A673 (cell line): ENCODE results near the gene CCDC82. TPM values are rescaled to one million over a fixed set of nuclear protein-coding genes. Genes with fewer than 3 reads are reported as not detected.

Experiments used
- BruUV-seq: library from RNA; stranded (reverse); fragments of 400-500 nt; replicated peaks from 2 replicates; lab custom pipeline; 2021; lab: Mats Ljungman, UMichigan
- CTCF ChIA-PET: fragments of 300-600 bp; sonication (Branson Sonifier 250); formaldehyde crosslinking; loops from one replicate; lab custom pipeline; 2022; ENCODE audit warnings: antibody characterized with exemption; lab: Charles Lee
- POLR2A ChIA-PET: fragments of 300-600 bp; sonication (Branson Sonifier 250); formaldehyde crosslinking; loops from one replicate; lab custom pipeline; 2022; ENCODE audit warnings: antibody characterized with exemption; ENCODE audit not compliant: low non-redundant PET; lab: Charles Lee
- DNase-seq: peaks from one replicate; pipeline ENCODE4 v3.0.0-alpha.2; 2015; ENCODE audit warnings: low spot score
- H3K27ac ChIP-seq: fragments of 200-600 bp; sonication (generic); 2 replicates; pipeline ENCODE4 v1.5.1; 2016; ENCODE audit warnings: mixed run types, low read depth, mild to moderate bottlenecking, mixed read lengths, antibody characterized with exemption, low read length; ENCODE audit not compliant: poor library complexity, severe bottlenecking
- H3K27me3 ChIP-seq: fragments of 200-600 bp; sonication (generic); replicated peaks from 2 replicates; pipeline ENCODE4 v1.6.1; 2017; ENCODE audit warnings: mixed run types, low read depth, mild to moderate bottlenecking, mixed read lengths, antibody characterized with exemption, low read length; ENCODE audit not compliant: insufficient read depth, poor library complexity
- H3K36me3 ChIP-seq: fragments of 200-600 bp; sonication (generic); 2 replicates; pipeline ENCODE4 v1.6.1; 2016; ENCODE audit warnings: mixed run types, mild to moderate bottlenecking, mixed read lengths, antibody characterized with exemption, low read length; ENCODE audit not compliant: insufficient read depth, poor library complexity, severe bottlenecking
- H3K4me1 ChIP-seq: fragments of 200-600 bp; sonication (generic); 2 replicates; pipeline ENCODE4 v1.6.1; 2017; ENCODE audit warnings: mixed run types, mild to moderate bottlenecking, mixed read lengths, antibody characterized with exemption, low read length; ENCODE audit not compliant: insufficient read depth, poor library complexity, severe bottlenecking
- H3K4me3 ChIP-seq: fragments of 200-600 bp; sonication (generic); 2 replicates; pipeline ENCODE4 v1.5.1; 2016; ENCODE audit warnings: low read depth, mixed run types, mild to moderate bottlenecking, mixed read lengths, low read length; ENCODE audit not compliant: poor library complexity, severe bottlenecking
- H3K9me3 ChIP-seq: fragments of 200-600 bp; sonication (generic); 2 replicates; pipeline ENCODE4 v1.6.1; 2016; ENCODE audit warnings: mixed run types, low read depth, mild to moderate bottlenecking, mixed read lengths, antibody characterized with exemption, low read length; ENCODE audit not compliant: poor library complexity, severe bottlenecking
- EZH2 ChIP-seq: fragments of 200-600 bp; sonication (generic); IDR thresholded peaks from 2 replicates; pipeline ENCODE4 v1.6.1; 2017; ENCODE audit warnings: borderline replicate concordance, low read depth, mild to moderate bottlenecking, mixed read lengths, antibody characterized with exemption, low read length; ENCODE audit not compliant: poor library complexity, severe bottlenecking
- intact Hi-C: fragments of 100-400 bp; cut with micrococcal nuclease; formaldehyde crosslinking; loops from one replicate; pipeline ENCODE4 v1.10.0; 2022; ENCODE audit not compliant: unreplicated experiment
- total RNA-seq: library from RNA; stranded (reverse); gene quantifications from 2 replicates; pipeline ENCODE4 v1.2.3, GENCODE V29; 2021
- TF ChIP-seq, protein P1 (sequence below): fragments of 300-800, 200-600 bp; sonication (generic); conservative IDR thresholded peaks from 2 replicates; pipeline ENCODE4 v1.5.1; 2017; ENCODE audit warnings: low read depth, mild to moderate bottlenecking, antibody characterized with exemption, low read length, moderate library complexity, mixed read lengths

The CCDC82 gene
- total RNA-seq, 1 experiment from 2014 or later = 33.1 TPM

- H3K36me3 ChIP-seq = peaks cover 11% of the 10 kb centered on the region
These were observed 32.9 kb downstream of the CCDC82 start for GRCh38 chr11:96356848-96357247.

DNA sequence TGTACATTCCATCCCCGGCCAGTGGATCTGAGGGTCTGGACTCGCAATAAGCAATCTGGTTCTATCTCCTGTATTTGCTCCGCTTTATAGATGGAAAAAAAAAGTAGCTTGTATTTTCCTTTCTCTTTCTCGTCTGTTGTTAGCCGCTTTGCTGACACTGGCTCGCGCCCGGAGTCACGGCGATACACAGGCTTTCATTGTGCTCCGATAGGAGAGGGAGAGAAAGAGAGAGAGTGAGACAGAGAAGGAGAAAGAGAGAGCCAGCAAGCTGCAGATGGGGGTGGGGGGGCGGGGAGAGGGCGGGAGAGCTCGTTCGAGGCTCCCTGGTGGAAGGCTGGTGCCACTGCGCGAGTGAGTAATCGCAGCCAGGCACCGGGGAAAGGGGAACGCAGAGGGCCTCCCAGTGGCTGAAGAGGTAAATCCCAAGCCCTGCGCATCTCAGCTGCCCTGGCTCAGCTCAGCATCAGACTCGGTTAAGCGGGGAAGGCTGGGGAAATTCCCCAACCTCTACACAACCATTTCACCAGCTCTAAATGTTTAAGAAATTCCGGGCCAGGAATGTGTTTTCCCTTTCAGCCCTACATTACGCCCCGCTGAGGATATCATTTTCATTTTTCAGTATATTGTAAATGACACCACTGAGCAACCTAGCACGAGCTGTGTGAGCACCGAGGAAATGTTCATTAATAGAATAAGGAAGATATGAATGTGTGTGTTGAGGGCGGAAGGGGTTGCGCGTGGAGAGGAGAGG, 46.6 kb downstream of the CCDC82 start, which contains the start of gene MAML2:
MAML2 (minus strand) TSS at position 235 of the 751 bp plus-strand sequence. CDS start 1,300 bp downstream, outside the sequence.
- no peaks in the 10 kb centered on the region for H3K36me3 ChIP-seq
- ChIA-PET POLR2A (interaction anchor here (0.5 to 0.6 kb wide), 4 partner anchors 46 to 268 kb away, joined by 3 to 7 read pairs (median 6); partner anchors contain the start of genes CCDC82 and JRKL), CTCF (interaction anchor here (0.5 to 2.1 kb wide), 38 partner anchors 11 to 507 kb away, joined by 3 to 55 read pairs (median 4); partner anchors contain the start of genes CCDC82 and JRKL)
- no peaks in the 10 kb centered on the region for H3K27me3 ChIP-seq
- H3K4me1 ChIP-seq = peaks cover 36% of the 10 kb centered on the region
- BruUV-seq = no TSS peak
- H3K9me3 ChIP-seq = no peaks in the 10 kb centered on the region
- TF ChIP-seq, protein P1, sequence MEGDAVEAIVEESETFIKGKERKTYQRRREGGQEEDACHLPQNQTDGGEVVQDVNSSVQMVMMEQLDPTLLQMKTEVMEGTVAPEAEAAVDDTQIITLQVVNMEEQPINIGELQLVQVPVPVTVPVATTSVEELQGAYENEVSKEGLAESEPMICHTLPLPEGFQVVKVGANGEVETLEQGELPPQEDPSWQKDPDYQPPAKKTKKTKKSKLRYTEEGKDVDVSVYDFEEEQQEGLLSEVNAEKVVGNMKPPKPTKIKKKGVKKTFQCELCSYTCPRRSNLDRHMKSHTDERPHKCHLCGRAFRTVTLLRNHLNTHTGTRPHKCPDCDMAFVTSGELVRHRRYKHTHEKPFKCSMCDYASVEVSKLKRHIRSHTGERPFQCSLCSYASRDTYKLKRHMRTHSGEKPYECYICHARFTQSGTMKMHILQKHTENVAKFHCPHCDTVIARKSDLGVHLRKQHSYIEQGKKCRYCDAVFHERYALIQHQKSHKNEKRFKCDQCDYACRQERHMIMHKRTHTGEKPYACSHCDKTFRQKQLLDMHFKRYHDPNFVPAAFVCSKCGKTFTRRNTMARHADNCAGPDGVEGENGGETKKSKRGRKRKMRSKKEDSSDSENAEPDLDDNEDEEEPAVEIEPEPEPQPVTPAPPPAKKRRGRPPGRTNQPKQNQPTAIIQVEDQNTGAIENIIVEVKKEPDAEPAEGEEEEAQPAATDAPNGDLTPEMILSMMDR = peak; percentile 90
- no peak for TF ChIP-seq EZH2
- DNase-seq = peak; percentile 99
- intact Hi-C loops = loop anchor here (1.0 to 5.0 kb wide), 5 partner anchors 101 to 506 kb away; no protein-coding TSS in a partner anchor
- peak within 1 kb of the TSS; percentile 66 for H3K27ac ChIP-seq
- H3K4me3 ChIP-seq = peak within 1 kb of the TSS; percentile 61

More at GRCh38 chr11:96356848-96357247, 32.9 kb downstream of the CCDC82 start:
- ChIA-PET POLR2A (no interaction called here), CTCF (no interaction called here)
- no peak for DNase-seq
- no peak for TF ChIP-seq EZH2
- TF ChIP-seq, protein P1 = no peak
- intact Hi-C loops = no loop called here
- Histone ChIP-seq H3K9me3 (no peaks in the 10 kb centered on the region), H3K27ac (no peak overlapping the region), H3K27me3 (no peaks in the 10 kb centered on the region), H3K4me1 (no peaks in the 10 kb centered on the region), H3K4me3 (no peak overlapping the region)
- BruUV-seq = no TSS peak

DNA sequence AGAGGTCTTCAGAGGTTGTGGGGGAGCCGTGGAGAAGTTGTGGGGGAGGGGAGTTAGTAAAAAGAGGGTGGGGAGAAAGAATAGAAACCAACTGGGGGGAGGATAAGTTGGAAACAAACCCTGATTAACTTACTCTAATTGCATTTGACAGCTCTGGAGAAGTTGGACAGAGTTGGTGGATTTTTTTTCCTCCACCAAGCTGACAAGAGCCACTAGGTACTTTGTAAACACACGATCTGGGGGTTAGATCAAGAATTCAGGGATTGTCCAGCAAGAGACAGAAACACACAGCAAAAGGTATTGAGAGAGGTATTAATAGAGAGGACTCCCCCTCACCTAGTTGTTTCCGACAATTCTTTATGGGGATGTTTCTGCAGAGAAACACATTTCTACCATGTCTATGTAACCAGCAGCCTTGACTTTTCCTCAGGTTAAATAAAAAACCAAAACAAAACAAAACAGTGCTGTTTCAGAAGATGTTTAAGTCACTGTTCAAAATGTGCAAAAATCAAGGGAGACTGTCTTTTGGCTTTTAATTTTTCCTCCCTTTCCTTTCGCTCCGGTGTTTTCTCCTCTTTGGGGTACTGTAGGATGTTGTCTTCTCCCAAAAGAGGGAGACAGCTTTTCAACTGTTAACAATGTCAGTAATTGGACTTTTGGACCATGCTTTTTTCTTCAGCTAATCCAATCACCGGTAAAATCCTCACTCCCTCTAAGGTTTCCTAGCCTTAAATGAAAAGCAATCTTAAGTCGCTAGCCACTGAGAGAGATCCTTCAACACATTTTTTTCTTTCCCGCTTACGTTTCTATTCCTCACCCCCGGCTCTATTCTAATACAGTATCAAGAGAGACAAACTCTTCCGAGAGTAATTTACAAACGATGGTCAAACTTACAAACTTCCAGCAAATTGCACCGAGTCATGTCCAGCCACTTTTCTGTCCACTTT, 47.4 kb downstream of the CCDC82 start:
- TF ChIP-seq EZH2 = no peak
- TF ChIP-seq, protein P1 = no peak; the same call in 1 of the 2 replicates
- Histone ChIP-seq H3K4me3 (peak overlapping the region; percentile 61), H3K27me3 (no peaks in the 10 kb centered on the region), H3K36me3 (no peaks in the 10 kb centered on the region), H3K9me3 (no peaks in the 10 kb centered on the region), H3K27ac (peak overlapping the region; percentile 66), H3K4me1 (peaks cover 45% of the 10 kb centered on the region)
- intact Hi-C loops = loop anchor here (2.0 to 5.0 kb wide), 4 partner anchors 287 to 505 kb away; no protein-coding TSS in a partner anchor
- ChIA-PET CTCF (interaction anchor here (0.5 to 2.1 kb wide), 36 partner anchors 10 to 506 kb away, joined by 3 to 55 read pairs (median 4); partner anchors contain the start of genes CCDC82 and JRKL), POLR2A (interaction anchor here (0.5 to 0.6 kb wide), 3 partner anchors 100 to 419 kb away, joined by 3 to 13 read pairs (median 7); no protein-coding TSS in a partner anchor)
- peak; percentile 42 for DNase-seq
- TSS peak; percentile 81 for BruUV-seq
